Neural cell (in vitro differentiated cells): ENCODE data around the gene ITGAL. TPM values are rescaled to one million over a fixed set of nuclear protein-coding genes. Genes with fewer than 3 reads are reported as not detected.

ENCODE experiments used
- H2AFZ ChIP-seq: fragments of 200-600, 300-800 bp; sonication (generic), shearing (Covaris generic); 2 replicates; pipeline ENCODE4 v1.6.0; 2014; ENCODE audit warnings: low read depth, mild to moderate bottlenecking, antibody characterized with exemption, low read length, moderate library complexity
- H3F3A ChIP-seq: fragments of 200-600 bp; shearing (Covaris generic); 2 replicates; pipeline ENCODE4 v1.6.1; 2016; ENCODE audit warnings: mild to moderate bottlenecking, moderate library complexity, mixed read lengths, antibody characterized with exemption, low read length; ENCODE audit not compliant: insufficient read depth, poor library complexity, severe bottlenecking
- H3K27ac ChIP-seq: fragments of 200-600, 300-800 bp; sonication (generic), shearing (Covaris generic); 2 replicates; pipeline ENCODE4 v1.5.1; 2014; ENCODE audit warnings: mild to moderate bottlenecking, low read length, moderate library complexity
- H3K27me3 ChIP-seq: fragments of 300-800, 200-600 bp; sonication (generic), shearing (Covaris generic); 2 replicates; pipeline ENCODE4 v1.6.0; 2014; ENCODE audit warnings: mild to moderate bottlenecking, low read depth, low read length, moderate library complexity; ENCODE audit not compliant: insufficient read depth
- H3K36me3 ChIP-seq: fragments of 300-800, 200-600 bp; sonication (generic), shearing (Covaris generic); 2 replicates; pipeline ENCODE4 v1.5.1; 2014; ENCODE audit warnings: mild to moderate bottlenecking, antibody characterized with exemption, low read length, moderate library complexity; ENCODE audit not compliant: insufficient read depth
- H3K4me2 ChIP-seq: fragments of 300-800, 200-600 bp; sonication (generic), shearing (Covaris generic); 2 replicates; pipeline ENCODE4 v1.6.0; 2014; ENCODE audit warnings: mild to moderate bottlenecking, low read length
- H3K4me3 ChIP-seq: fragments of 300-800, 200-600 bp; sonication (generic), shearing (Covaris generic); 2 replicates; pipeline ENCODE4 v1.5.1; 2014; ENCODE audit warnings: mild to moderate bottlenecking, low read length, moderate library complexity
- H3K79me2 ChIP-seq: fragments of 200-600 bp; shearing (Covaris generic); replicated peaks from 2 replicates; pipeline ENCODE4 v1.6.0; 2014; ENCODE audit warnings: mild to moderate bottlenecking, low read length, moderate library complexity; ENCODE audit not compliant: insufficient read depth
- H3K9ac ChIP-seq: fragments of 300-800, 200-600 bp; sonication (generic), shearing (Covaris generic); 2 replicates; pipeline ENCODE4 v1.6.1; 2016; ENCODE audit warnings: mild to moderate bottlenecking, low read length, mixed read lengths
- H3K9me2 ChIP-seq: fragments of 200-600 bp; shearing (Covaris generic); 2 replicates; pipeline ENCODE4 v1.6.1; 2016; ENCODE audit warnings: mild to moderate bottlenecking, low read length, mixed read lengths; ENCODE audit not compliant: insufficient read depth
- H3K9me3 ChIP-seq: fragments of 200-600, 300-800 bp; sonication (generic), shearing (Covaris generic); 2 replicates; pipeline ENCODE4 v1.6.1; 2016; ENCODE audit warnings: mild to moderate bottlenecking, mixed run types, low read length, moderate library complexity, mixed read lengths
- H4K20me1 ChIP-seq: fragments of 200-600 bp; shearing (Covaris generic); 2 replicates; pipeline ENCODE4 v1.6.1; 2016; ENCODE audit warnings: mild to moderate bottlenecking, mixed run types; ENCODE audit not compliant: insufficient read depth
- EP300 ChIP-seq: fragments of 450-650 bp; conservative IDR thresholded peaks from 2 replicates; pipeline ENCODE4 v1.6.1; 2014; ENCODE audit warnings: antibody characterized with exemption, mild to moderate bottlenecking, moderate library complexity; ENCODE audit not compliant: poor library complexity, severe bottlenecking
- EZH2 ChIP-seq: fragments of 200-600, 300-800 bp; shearing (Covaris generic), sonication (generic); IDR thresholded peaks from 2 replicates; pipeline ENCODE4 v1.6.1; 2014; ENCODE audit warnings: antibody characterized with exemption, low read length, borderline replicate concordance, mild to moderate bottlenecking; ENCODE audit not compliant: insufficient read depth, poor library complexity, severe bottlenecking
- MXI1 ChIP-seq: fragments of 450-650 bp; conservative IDR thresholded peaks from 2 replicates; pipeline ENCODE4 v1.6.1; 2014; ENCODE audit warnings: antibody characterized with exemption, mild to moderate bottlenecking; ENCODE audit not compliant: poor library complexity, severe bottlenecking
- POLR2AphosphoS5 ChIP-seq: IDR thresholded peaks from 2 replicates; pipeline ENCODE4 v1.6.1; 2012
- RAD21 ChIP-seq: fragments of 450-650 bp; conservative IDR thresholded peaks from 2 replicates; pipeline ENCODE4 v1.6.1; 2014; ENCODE audit warnings: antibody characterized with exemption, mild to moderate bottlenecking, moderate library complexity
- SMC3 ChIP-seq: fragments of 450-650 bp; conservative IDR thresholded peaks from 2 replicates; pipeline ENCODE4 v1.6.1; 2014; ENCODE audit warnings: antibody characterized with exemption, mild to moderate bottlenecking, moderate library complexity; ENCODE audit not compliant: poor library complexity
- TAF1 ChIP-seq: IDR thresholded peaks from 2 replicates; pipeline ENCODE4 v1.6.1; 2012; ENCODE audit warnings: low read depth
- polyA plus RNA-seq: library from polyadenylated mRNA; depleted of rRNA; stranded (reverse); fragments of >200 nt; gene quantifications from 2 replicates; pipeline ENCODE4 v1.2.3, GENCODE V29; 2014
- TF ChIP-seq, protein P1 (sequence below): IDR thresholded peaks from 2 replicates; pipeline ENCODE4 v1.6.1; 2012; ENCODE audit warnings: borderline replicate concordance
- TF ChIP-seq, protein P2 (sequence below): fragments of 450-650 bp; IDR thresholded peaks from 2 replicates; pipeline ENCODE4 v1.5.1; 2014; ENCODE audit warnings: antibody characterized with exemption, mild to moderate bottlenecking, moderate library complexity; ENCODE audit not compliant: poor library complexity, severe bottlenecking

Gene ITGAL
- polyA plus RNA-seq, 1 donor from 2014 or later = not detected

DNA sequence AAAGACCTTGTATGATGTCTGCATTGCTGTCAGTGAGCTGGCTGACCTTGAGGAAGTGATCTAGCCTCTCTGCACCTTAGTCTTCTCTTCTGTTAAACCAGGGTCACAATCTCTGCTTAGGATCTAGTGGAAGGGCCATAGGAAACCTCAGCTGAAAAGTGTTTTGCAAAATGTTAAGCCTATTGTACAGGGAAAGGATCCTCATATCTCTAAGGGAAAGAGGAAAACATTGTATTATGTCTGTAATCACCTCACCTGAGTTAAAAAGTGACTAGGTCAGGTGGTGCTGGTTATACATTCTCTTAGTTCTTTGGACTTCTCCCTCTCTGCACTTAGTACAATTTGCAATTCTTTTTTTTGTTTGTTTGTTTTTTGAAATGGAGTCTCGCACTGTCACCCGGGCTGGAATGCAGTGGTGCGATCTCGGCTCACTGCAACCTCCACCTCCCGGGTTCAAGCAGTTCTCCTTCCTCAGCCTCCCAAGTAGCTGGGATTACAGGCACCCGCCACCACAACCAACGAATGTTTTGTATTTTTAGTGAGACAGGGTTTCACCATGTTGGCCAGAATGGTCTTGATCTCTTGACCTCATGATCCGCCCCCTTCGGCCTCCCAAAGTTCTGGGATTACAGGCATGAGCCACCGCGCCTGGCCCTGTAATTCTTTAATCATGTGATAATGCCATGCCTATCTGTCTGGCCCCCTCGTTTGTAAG lies 24.9 kb upstream of the ITGAL start:
- Histone ChIP-seq H3K27me3 (no peaks in the 10 kb centered on the region), H3K79me2 (no peaks in the 10 kb centered on the region), H3K9me2 (no peaks in the 10 kb centered on the region), H3F3A (no peaks in the 10 kb centered on the region), H3K9me3 (no peaks in the 10 kb centered on the region), H3K36me3 (no peaks in the 10 kb centered on the region), H3K27ac (no peak overlapping the region), H4K20me1 (no peaks in the 10 kb centered on the region), H2AFZ (no peak overlapping the region), H3K4me3 (no peak overlapping the region), H3K4me2 (no peak overlapping the region), H3K9ac (no peak overlapping the region)
- TF ChIP-seq, protein P1, sequence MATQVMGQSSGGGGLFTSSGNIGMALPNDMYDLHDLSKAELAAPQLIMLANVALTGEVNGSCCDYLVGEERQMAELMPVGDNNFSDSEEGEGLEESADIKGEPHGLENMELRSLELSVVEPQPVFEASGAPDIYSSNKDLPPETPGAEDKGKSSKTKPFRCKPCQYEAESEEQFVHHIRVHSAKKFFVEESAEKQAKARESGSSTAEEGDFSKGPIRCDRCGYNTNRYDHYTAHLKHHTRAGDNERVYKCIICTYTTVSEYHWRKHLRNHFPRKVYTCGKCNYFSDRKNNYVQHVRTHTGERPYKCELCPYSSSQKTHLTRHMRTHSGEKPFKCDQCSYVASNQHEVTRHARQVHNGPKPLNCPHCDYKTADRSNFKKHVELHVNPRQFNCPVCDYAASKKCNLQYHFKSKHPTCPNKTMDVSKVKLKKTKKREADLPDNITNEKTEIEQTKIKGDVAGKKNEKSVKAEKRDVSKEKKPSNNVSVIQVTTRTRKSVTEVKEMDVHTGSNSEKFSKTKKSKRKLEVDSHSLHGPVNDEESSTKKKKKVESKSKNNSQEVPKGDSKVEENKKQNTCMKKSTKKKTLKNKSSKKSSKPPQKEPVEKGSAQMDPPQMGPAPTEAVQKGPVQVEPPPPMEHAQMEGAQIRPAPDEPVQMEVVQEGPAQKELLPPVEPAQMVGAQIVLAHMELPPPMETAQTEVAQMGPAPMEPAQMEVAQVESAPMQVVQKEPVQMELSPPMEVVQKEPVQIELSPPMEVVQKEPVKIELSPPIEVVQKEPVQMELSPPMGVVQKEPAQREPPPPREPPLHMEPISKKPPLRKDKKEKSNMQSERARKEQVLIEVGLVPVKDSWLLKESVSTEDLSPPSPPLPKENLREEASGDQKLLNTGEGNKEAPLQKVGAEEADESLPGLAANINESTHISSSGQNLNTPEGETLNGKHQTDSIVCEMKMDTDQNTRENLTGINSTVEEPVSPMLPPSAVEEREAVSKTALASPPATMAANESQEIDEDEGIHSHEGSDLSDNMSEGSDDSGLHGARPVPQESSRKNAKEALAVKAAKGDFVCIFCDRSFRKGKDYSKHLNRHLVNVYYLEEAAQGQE = no peak
- TF ChIP-seq EP300 (no peak), TAF1 (no peak), SMC3 (no peak), RAD21 (no peak), EZH2 (no peak), MXI1 (no peak), POLR2AphosphoS5 (no peak)
- TF ChIP-seq, protein P2, sequence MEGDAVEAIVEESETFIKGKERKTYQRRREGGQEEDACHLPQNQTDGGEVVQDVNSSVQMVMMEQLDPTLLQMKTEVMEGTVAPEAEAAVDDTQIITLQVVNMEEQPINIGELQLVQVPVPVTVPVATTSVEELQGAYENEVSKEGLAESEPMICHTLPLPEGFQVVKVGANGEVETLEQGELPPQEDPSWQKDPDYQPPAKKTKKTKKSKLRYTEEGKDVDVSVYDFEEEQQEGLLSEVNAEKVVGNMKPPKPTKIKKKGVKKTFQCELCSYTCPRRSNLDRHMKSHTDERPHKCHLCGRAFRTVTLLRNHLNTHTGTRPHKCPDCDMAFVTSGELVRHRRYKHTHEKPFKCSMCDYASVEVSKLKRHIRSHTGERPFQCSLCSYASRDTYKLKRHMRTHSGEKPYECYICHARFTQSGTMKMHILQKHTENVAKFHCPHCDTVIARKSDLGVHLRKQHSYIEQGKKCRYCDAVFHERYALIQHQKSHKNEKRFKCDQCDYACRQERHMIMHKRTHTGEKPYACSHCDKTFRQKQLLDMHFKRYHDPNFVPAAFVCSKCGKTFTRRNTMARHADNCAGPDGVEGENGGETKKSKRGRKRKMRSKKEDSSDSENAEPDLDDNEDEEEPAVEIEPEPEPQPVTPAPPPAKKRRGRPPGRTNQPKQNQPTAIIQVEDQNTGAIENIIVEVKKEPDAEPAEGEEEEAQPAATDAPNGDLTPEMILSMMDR = no peak

DNA sequence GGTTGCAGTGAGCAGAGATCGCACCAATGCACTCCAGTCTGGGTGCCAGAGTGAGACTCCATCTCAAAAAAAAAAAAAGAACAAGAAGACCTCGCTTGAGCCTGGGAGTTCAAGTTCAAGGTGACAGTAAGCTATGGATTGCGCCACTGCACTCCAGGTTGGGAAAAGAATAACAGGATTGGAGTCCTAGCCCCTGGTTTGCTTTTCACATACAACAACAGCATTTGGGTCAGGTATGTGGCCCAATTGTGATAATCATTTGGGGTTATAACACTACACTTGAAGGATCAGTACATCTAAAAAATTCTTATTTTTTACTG lies 23.5 kb upstream of the ITGAL start:
- H3K27me3 ChIP-seq = no peaks in the 10 kb centered on the region
- no peaks in the 10 kb centered on the region for H3K9me2 ChIP-seq
- no peaks in the 10 kb centered on the region for H4K20me1 ChIP-seq
- no peaks in the 10 kb centered on the region for H3K36me3 ChIP-seq
- H3K79me2 ChIP-seq = no peaks in the 10 kb centered on the region
- no peak overlapping the region for H3K27ac ChIP-seq
- no peak overlapping the region for H3K9ac ChIP-seq
- no peak overlapping the region for H3K4me3 ChIP-seq
- H3K4me2 ChIP-seq = no peak overlapping the region
- no peak overlapping the region for H2AFZ ChIP-seq
- no peak for TF ChIP-seq SMC3
- no peak for TF ChIP-seq RAD21
- no peak for TF ChIP-seq MXI1
- TF ChIP-seq, protein P1 = no peak
- TF ChIP-seq POLR2AphosphoS5 = no peak
- no peak for TF ChIP-seq TAF1
- no peak for TF ChIP-seq EP300
- no peak for TF ChIP-seq EZH2
- TF ChIP-seq, protein P2 = no peak
- no peaks in the 10 kb centered on the region for H3F3A ChIP-seq
- no peaks in the 10 kb centered on the region for H3K9me3 ChIP-seq
